Measurements from ENCODE around the gene ASTN2.
A peak's percentile ranks its signal among the peaks of the same experiment; 100 is the strongest.

ASTN2 gene

GRCh38 chr9:116673375-116673774 is 741.5 kb downstream of the ASTN2 start:
- TF ChIP-seq CTCF (conservative IDR thresholded peaks at IDR 0.05), result no peak

GRCh38 chr9:116671605-116672004 is 743.3 kb downstream of the ASTN2 start:
- no peak overlapping the region for H3K27ac ChIP-seq
- TF ChIP-seq CTCF (conservative IDR thresholded peaks at IDR 0.05), result no peak

More at GRCh38 chr9:116673375-116673774, 741.5 kb downstream of the ASTN2 start:
- no peak overlapping the region for H3K27ac ChIP-seq

DNA sequence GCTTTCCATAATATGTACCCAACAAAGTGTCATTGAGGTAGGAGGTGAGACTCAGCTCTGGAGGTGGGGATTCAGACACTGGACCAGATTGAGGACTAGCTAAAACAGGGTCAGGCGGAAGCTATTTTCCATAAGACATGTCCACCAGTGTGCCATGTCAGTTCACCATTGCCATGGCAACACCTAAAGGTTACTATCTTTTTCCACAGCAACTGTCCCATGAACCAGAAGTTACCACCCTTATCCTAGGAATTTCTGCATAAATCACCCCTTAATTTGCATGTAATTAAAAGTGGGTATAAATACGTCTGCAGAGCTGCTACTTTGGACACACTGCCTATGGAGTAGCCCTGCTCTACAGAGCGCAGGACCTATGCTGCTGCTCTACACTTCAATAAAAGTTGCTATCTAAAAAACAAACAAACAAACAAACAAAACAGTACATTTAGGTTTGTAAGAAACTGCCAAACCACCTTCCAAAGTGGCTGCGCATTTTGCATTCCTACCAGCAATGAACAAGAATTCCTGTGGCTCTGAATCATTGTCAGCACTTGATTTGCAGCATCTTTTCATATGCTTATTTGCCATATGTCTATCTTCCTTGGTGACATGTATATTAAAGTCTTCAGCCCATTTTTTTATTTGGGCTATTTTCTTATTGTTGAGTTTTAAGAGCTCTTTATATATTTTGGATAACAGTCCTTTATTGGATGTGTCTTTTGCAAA is 745.7 kb downstream of the ASTN2 start:
- TF ChIP-seq CTCF (conservative IDR thresholded peaks at IDR 0.05), result no peak

GRCh38 chr9:116663581-116663980 is 751.3 kb downstream of the ASTN2 start:
- no peak overlapping the region for H3K27ac ChIP-seq
- TF ChIP-seq CTCF (conservative IDR thresholded peaks at IDR 0.05), result no peak

More for the DNA sequence above, 745.7 kb downstream of the ASTN2 start:
- no peak overlapping the region for H3K27ac ChIP-seq

DNA sequence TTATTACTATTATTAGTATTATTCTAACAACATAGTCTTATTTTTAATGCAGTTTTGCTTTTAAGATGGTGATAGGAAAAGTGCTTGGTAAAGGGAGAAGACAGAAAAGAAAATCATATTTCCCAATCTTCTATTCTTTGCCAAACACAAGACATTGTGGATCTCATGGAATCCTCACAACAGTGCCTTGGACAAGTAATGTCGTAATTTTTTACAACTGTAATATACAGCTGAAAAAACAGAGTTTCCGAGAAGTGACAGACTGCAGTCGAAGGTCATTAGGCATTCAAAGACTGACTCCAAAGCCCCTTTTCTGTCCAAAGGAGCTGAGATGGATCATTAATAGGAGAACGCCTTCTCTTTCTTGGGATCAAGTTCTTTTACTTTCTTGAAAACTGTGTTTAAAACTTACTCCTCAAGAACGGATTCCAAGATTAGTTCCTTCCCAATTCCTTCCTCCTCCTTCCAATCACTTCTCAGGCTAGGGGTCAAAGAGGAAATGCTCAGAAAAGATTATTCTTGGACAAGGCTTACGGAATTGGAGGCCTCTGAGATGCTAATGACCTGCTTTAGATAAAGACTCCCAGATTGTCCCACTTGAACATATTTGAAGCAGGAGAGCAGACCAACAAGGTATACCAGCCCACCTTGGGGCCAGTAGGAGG is 752.1 kb downstream of the ASTN2 start:
- H3K27ac ChIP-seq, result no peak overlapping the region
- TF ChIP-seq CTCF (conservative IDR thresholded peaks at IDR 0.05), result no peak

GRCh38 chr9:116661037-116661954 is 753.6 kb downstream of the ASTN2 start:
- no peak overlapping the region for H3K27ac ChIP-seq
- peak; percentile 89 for TF ChIP-seq CTCF (conservative IDR thresholded peaks at IDR 0.05)

- TF ChIP-seq CTCF (conservative IDR thresholded peaks at IDR 0.05), result no peak
- no peak overlapping the region for H3K27ac ChIP-seq
Measured at GRCh38 chr9:116658265-116658664, 756.6 kb downstream of the ASTN2 start.

Measured in VCaP (cell line).